A549 (cell line): ENCODE results near the gene BTG4. TPM values are rescaled to one million over a fixed set of nuclear protein-coding genes. Genes with fewer than 3 reads are reported as not detected.

Experiments used
- ATAC-seq, 2 experiments: fragments of 200-7000 bp in 1 of 2; fragments of >200 bp in 1 of 2; cut with Nextera tagmentation in 1 of 2; cut with Tn5 transposase in 1 of 2; 3 replicates each; pipeline versions ENCODE4 v1.8.0 to v1.9.1; 2018 to 2020; ENCODE audit warnings: mild to moderate bottlenecking in 1 of 2, moderate library complexity in 1 of 2
- CTCF ChIA-PET: fragments of 300-600 bp; sonication (Branson Sonifier 250); formaldehyde crosslinking; extraction: SDS; loops from one replicate; lab custom pipeline; 2021; ENCODE audit warnings: antibody characterized with exemption, inconsistent platforms; lab: Yijun Ruan, JAX
- POLR2A ChIA-PET: fragments of 350-600 bp; formaldehyde crosslinking; extraction: SDS; loops from one replicate; lab custom pipeline; 2021; ENCODE audit warnings: antibody characterized with exemption, inconsistent platforms; lab: Yijun Ruan, JAX
- DNase-seq, 2 experiments: peaks; one replicate each; pipeline versions ENCODE4 v3.0.0 to v3.0.0-alpha.2; 2011 to 2016; ENCODE audit warnings: low read depth in 1 of 2, low spot score in 1 of 2
- FAIRE-seq: peaks from 2 replicates; lab custom pipeline; 2011; peaks lifted over from hg19 to GRCh38; lab: Jason Lieb, UNC
- H3K27ac ChIP-seq, 2 experiments: fragments of >200 bp; sonication (Bioruptor Twin); formaldehyde crosslinking; 3 replicates each; pipeline ENCODE4 v1.5.1; 2016 to 2017
- H3K4me1 ChIP-seq: fragments of >200 bp; sonication (Bioruptor Twin); formaldehyde crosslinking; 3 replicates; pipeline ENCODE4 v1.6.1; 2016
- H3K4me2 ChIP-seq: fragments of >200 bp; sonication (Bioruptor Twin); formaldehyde crosslinking; 3 replicates; pipeline ENCODE4 v1.6.1; 2016
- H3K4me3 ChIP-seq: fragments of >200 bp; sonication (Bioruptor Twin); formaldehyde crosslinking; 3 replicates; pipeline ENCODE4 v1.5.1; 2016
- H3K9me3 ChIP-seq: fragments of >200 bp; sonication (Bioruptor Twin); formaldehyde crosslinking; 3 replicates; pipeline ENCODE4 v1.6.1; 2016
- CEBPB ChIP-seq, 2 experiments: fragments of >200 bp in 1 of 2; sonication (Bioruptor Twin) in 1 of 2; formaldehyde crosslinking in 1 of 2; IDR thresholded peaks; 2 replicates each; pipeline ENCODE4 v1.6.1; 2012 to 2016
- CHD2 ChIP-seq: fragments of 150-350 bp; IDR thresholded peaks from 2 replicates; pipeline ENCODE4 v1.6.1; 2014; ENCODE audit warnings: low read length; ENCODE audit not compliant: partially characterized antibody
- CHD4 ChIP-seq: fragments of 200-600 bp; sonication (generic); IDR thresholded peaks from 2 replicates; pipeline ENCODE4 v1.6.1; 2016; ENCODE audit warnings: antibody characterized with exemption, mild to moderate bottlenecking, borderline replicate concordance
- E2F6 ChIP-seq: IDR thresholded peaks from 2 replicates; pipeline ENCODE4 v1.6.1; 2012; ENCODE audit warnings: low read depth, borderline replicate concordance
- EHMT2 ChIP-seq: fragments of 200-600 bp; sonication (generic); IDR thresholded peaks from 2 replicates; pipeline ENCODE4 v1.6.1; 2016; ENCODE audit warnings: antibody characterized with exemption, low read depth, mild to moderate bottlenecking, moderate library complexity
- EP300 ChIP-seq, 2 experiments: fragments of >200 bp; sonication (Bioruptor Twin); formaldehyde crosslinking; IDR thresholded peaks; 2 replicates in 1 of 2; 3 replicates in 1 of 2; pipeline ENCODE4 v1.6.1; 2016 to 2017
- ESRRA ChIP-seq: fragments of 150-350 bp; IDR thresholded peaks from 2 replicates; pipeline ENCODE4 v1.6.1; 2014; ENCODE audit warnings: mild to moderate bottlenecking, low read length, borderline replicate concordance
- FOSL2 ChIP-seq, 2 experiments: fragments of 450-650 bp in 1 of 2; fragments of >200 bp in 1 of 2; sonication (Bioruptor Twin) in 1 of 2; formaldehyde crosslinking; IDR thresholded peaks; 2 replicates each; pipeline versions ENCODE4 v1.5.0 to v1.6.1; 2016 to 2020; ENCODE audit warnings: mild to moderate bottlenecking in 1 of 2, moderate library complexity in 1 of 2
- FOXS1 ChIP-seq: fragments of 250-450 bp; sonication (Bioruptor Pico); IDR thresholded peaks from 2 replicates; pipeline ENCODE4 v1.5.0; 2020; ENCODE audit warnings: mild to moderate bottlenecking, moderate library complexity
- HDAC2 ChIP-seq: fragments of 200-600 bp; sonication (generic); IDR thresholded peaks from 2 replicates; pipeline ENCODE4 v1.6.1; 2016
- HES2 ChIP-seq: fragments of >200 bp; sonication (Bioruptor Twin); formaldehyde crosslinking; IDR thresholded peaks from 2 replicates; pipeline ENCODE4 v1.6.1; 2016
- HEYL ChIP-seq: fragments of 250-450 bp; sonication (Bioruptor Pico); IDR thresholded peaks from 2 replicates; pipeline ENCODE4 v1.8.0; 2021; ENCODE audit warnings: mild to moderate bottlenecking, moderate library complexity
- HMGXB4 ChIP-seq: fragments of 250-450 bp; sonication (Bioruptor Pico); IDR thresholded peaks from 2 replicates; pipeline ENCODE4 v1.5.0; 2021; ENCODE audit warnings: mild to moderate bottlenecking, moderate library complexity, borderline replicate concordance
- HOXA7 ChIP-seq: fragments of 250-450 bp; sonication (Bioruptor Pico); IDR thresholded peaks from 2 replicates; pipeline ENCODE4 v1.5.0; 2020; ENCODE audit warnings: mild to moderate bottlenecking, moderate library complexity
- HOXB5 ChIP-seq: fragments of 250-450 bp; sonication (Bioruptor Pico); IDR thresholded peaks from 2 replicates; pipeline ENCODE4 v1.5.0; 2020; ENCODE audit warnings: mild to moderate bottlenecking, moderate library complexity
- JUN ChIP-seq, 2 experiments: fragments of >200 bp; sonication (Bioruptor Twin); formaldehyde crosslinking; IDR thresholded peaks; 2 replicates in 1 of 2; 3 replicates in 1 of 2; pipeline ENCODE4 v1.6.1; 2016 to 2017
- KDM1A ChIP-seq: fragments of 200-600 bp; sonication (generic); IDR thresholded peaks from 2 replicates; pipeline ENCODE4 v1.6.1; 2016; ENCODE audit warnings: low read depth, mild to moderate bottlenecking
- KDM5A ChIP-seq: fragments of 200-600 bp; sonication (generic); IDR thresholded peaks from 2 replicates; pipeline ENCODE4 v1.6.1; 2016; ENCODE audit warnings: antibody characterized with exemption, mild to moderate bottlenecking
- MAZ ChIP-seq: fragments of 150-350 bp; IDR thresholded peaks from 2 replicates; pipeline ENCODE4 v1.6.1; 2014; ENCODE audit warnings: antibody characterized with exemption, low read depth, low read length, borderline replicate concordance
- NFE2L2 ChIP-seq: fragments of 150-350 bp; conservative IDR thresholded peaks from 2 replicates; pipeline ENCODE4 v1.6.1; 2014; ENCODE audit warnings: low read length
- NPAS2 ChIP-seq: fragments of 250-450 bp; sonication (Bioruptor Pico); IDR thresholded peaks from 2 replicates; pipeline ENCODE4 v1.8.0; 2022; ENCODE audit warnings: mild to moderate bottlenecking, moderate library complexity, borderline replicate concordance
- POLR2A ChIP-seq: IDR thresholded peaks from 2 replicates; pipeline ENCODE4 v1.6.1; 2012; ENCODE audit warnings: mild to moderate bottlenecking, low read length
- POLR2AphosphoS2 ChIP-seq: conservative IDR thresholded peaks from 2 replicates; pipeline ENCODE4 v1.6.1; 2012; ENCODE audit warnings: low read length, improper control_type of control experiment, inconsistent platforms
- RAD21 ChIP-seq, 2 experiments: fragments of >200 bp in 1 of 2; sonication (Bioruptor Twin) in 1 of 2; formaldehyde crosslinking in 1 of 2; IDR thresholded peaks in 1 of 2; conservative IDR thresholded peaks in 1 of 2; 2 replicates in 1 of 2; 3 replicates in 1 of 2; pipeline ENCODE4 v1.6.1; 2012 to 2018; ENCODE audit warnings: inconsistent platforms in 1 of 2
- RARB ChIP-seq: fragments of 250-450 bp; sonication (Bioruptor Pico); IDR thresholded peaks from 2 replicates; pipeline ENCODE4 v1.8.0; 2021; ENCODE audit warnings: mild to moderate bottlenecking, moderate library complexity
- RCOR1 ChIP-seq: fragments of 150-350 bp; IDR thresholded peaks from 2 replicates; pipeline ENCODE4 v1.6.1; 2014; ENCODE audit warnings: antibody characterized with exemption, low read length, low read depth
- RFX5 ChIP-seq: fragments of 450-650 bp; IDR thresholded peaks from 2 replicates; pipeline ENCODE4 v1.7.1; 2014; ENCODE audit warnings: antibody characterized with exemption, mild to moderate bottlenecking, moderate library complexity
- RNF2 ChIP-seq: fragments of 200-600 bp; sonication (generic); IDR thresholded peaks from 2 replicates; pipeline ENCODE4 v1.6.1; 2016; ENCODE audit warnings: low read depth, mild to moderate bottlenecking, antibody characterized with exemption, moderate library complexity, borderline replicate concordance
- SREBF2 ChIP-seq: fragments of 450-650 bp; IDR thresholded peaks from 2 replicates; pipeline ENCODE4 v1.6.1; 2014; ENCODE audit warnings: mild to moderate bottlenecking, moderate library complexity
- TFCP2L1 ChIP-seq: fragments of 250-450 bp; sonication (Bioruptor Pico); IDR thresholded peaks from 2 replicates; pipeline ENCODE4 v1.5.0; 2021; ENCODE audit warnings: mild to moderate bottlenecking
- ZC3H11A ChIP-seq: fragments of 450-650 bp; IDR thresholded peaks from 2 replicates; pipeline ENCODE4 v1.6.1; 2014; ENCODE audit warnings: antibody characterized with exemption, mild to moderate bottlenecking
- ZFP36 ChIP-seq: fragments of 450-650 bp; IDR thresholded peaks from 2 replicates; pipeline ENCODE4 v1.6.1; 2014; ENCODE audit warnings: borderline replicate concordance; ENCODE audit not compliant: partially characterized antibody
- WGBS: methylation state at CpG from one replicate; pipeline ENCODE4 v1.1.6; 2017; ENCODE audit errors: missing lambda C conversion rate; 5-methylcytosine and 5-hydroxymethylcytosine counted together
- polyA plus RNA-seq, 4 experiments: library from polyadenylated mRNA; depleted of rRNA in 3 of 4; stranded (reverse); fragments of >200 nt; fragmentation: RNase III in 1 of 4; extraction: RNeasy Plus Mini Kit Qiagen cat#74134 plus additional on column Dnase treatment in 1 of 4; gene quantifications; 2 replicates in 3 of 4; 3 replicates in 1 of 4; pipeline ENCODE4 v1.2.3, GENCODE V29; 2011 to 2017

Gene BTG4
- polyA plus RNA-seq, 2 of the 4 experiments (the other 2 are of a cell fraction) = 0.23 to 0.36 TPM

GRCh38 chr11:111525456-111525855 lies 13.3 kb upstream of the BTG4 start:
- CTCF ChIA-PET = interaction anchor here (1.5 kb wide), 1 partner anchor 13 kb away, joined by 3 read pairs; no protein-coding TSS in a partner anchor
- WGBS = 85% methylated on average over 1 of the region's 1 CpG
- DNase-seq = no peak
- no peak for FAIRE-seq
- no peak for ATAC-seq
- Histone ChIP-seq H3K27ac (no peak overlapping the region), H3K9me3 (no peaks in the 10 kb centered on the region), H3K4me2 (no peak overlapping the region), H3K4me1 (peaks cover 20% of the 10 kb centered on the region), H3K4me3 (no peak overlapping the region)
- POLR2A ChIA-PET = no interaction called here
- no peak for TF ChIP-seq JUN (IDR thresholded peaks at IDR 0.05)
- no peak for TF ChIP-seq CHD2
- TF ChIP-seq SREBF2 = no peak
- no peak for TF ChIP-seq HES2
- TF ChIP-seq MAZ = no peak
- no peak for TF ChIP-seq ZFP36

- Histone ChIP-seq H3K4me2 (no peak overlapping the region), H3K9me3 (no peaks in the 10 kb centered on the region), H3K27ac (no peak overlapping the region), H3K4me1 (peaks cover 16% of the 10 kb centered on the region; the same call in 2 of the 3 replicates), H3K4me3 (no peak overlapping the region)
- no peak for ATAC-seq
- 83% methylated on average over 1 of the region's 1 CpG for WGBS
- POLR2A ChIA-PET = no interaction called here
- CTCF ChIA-PET = interaction anchor here (1.5 kb wide), 1 partner anchor 11 kb away, joined by 3 read pairs; no protein-coding TSS in a partner anchor
- FAIRE-seq = no peak
- TF ChIP-seq JUN (IDR thresholded peaks at IDR 0.05) = no peak
- TF ChIP-seq HOXB5 = no peak
- TF ChIP-seq NFE2L2 = no peak
- TF ChIP-seq RAD21 (conservative IDR thresholded peaks at IDR 0.05 in 1 of 2, IDR thresholded peaks at IDR 0.05 in 1 of 2) = no peak
- TF ChIP-seq RARB = no peak
- TF ChIP-seq FOSL2 (IDR thresholded peaks at IDR 0.05) = no peak
- no peak for TF ChIP-seq FOSL2 (CRISPR knock-in tag; IDR thresholded peaks at IDR 0.05)
- TF ChIP-seq POLR2AphosphoS2 = no peak
- no peak for TF ChIP-seq RNF2
- TF ChIP-seq HEYL (CRISPR knock-in tag) = no peak
- TF ChIP-seq POLR2A = no peak
- no peak for TF ChIP-seq RFX5
- no peak for TF ChIP-seq TFCP2L1 (CRISPR knock-in tag)
- no peak for TF ChIP-seq RCOR1
- TF ChIP-seq EP300 (IDR thresholded peaks at IDR 0.05) = no peak
- no peak for TF ChIP-seq ZC3H11A
- no peak for TF ChIP-seq HMGXB4 (CRISPR knock-in tag)
- TF ChIP-seq CHD4 = no peak
- no peak for TF ChIP-seq FOXS1
- no peak for TF ChIP-seq KDM5A
- TF ChIP-seq NPAS2 (CRISPR knock-in tag) = no peak
- DNase-seq = no peak
These were observed 11.9 kb upstream of the BTG4 start for GRCh38 chr11:111524056-111524455.

- FAIRE-seq = no peak
- no peak overlapping the region for H3K27ac ChIP-seq
- CTCF ChIA-PET = no interaction called here
These were observed 11.2 kb upstream of the BTG4 start for GRCh38 chr11:111523343-111523742.

More at GRCh38 chr11:111523343-111523742, 11.2 kb upstream of the BTG4 start:
- 88% methylated on average over 2 of the region's 2 CpGs for WGBS
- Histone ChIP-seq H3K4me2 (no peak overlapping the region), H3K4me3 (no peak overlapping the region), H3K4me1 (peaks cover 16% of the 10 kb centered on the region; the same call in 2 of the 3 replicates), H3K9me3 (no peaks in the 10 kb centered on the region)
- TF ChIP-seq CEBPB (IDR thresholded peaks at IDR 0.05) (no peak), RFX5 (no peak), E2F6 (no peak), HDAC2 (no peak), FOXS1 (no peak), MAZ (no peak), EHMT2 (no peak), HEYL (CRISPR knock-in tag) (no peak), ESRRA (no peak), HOXA7 (no peak), KDM1A (no peak)
- DNase-seq (no peak), ATAC-seq (no peak)
- POLR2A ChIA-PET = no interaction called here
